NB4 (cell line): ENCODE data around the gene PRRX2.

Experiments used
- CTCF ChIP-seq: IDR thresholded peaks from one replicate; pipeline ENCODE4 v1.5.1; 2012; ENCODE audit warnings: low read depth, low read length
- MAX ChIP-seq: IDR thresholded peaks from 2 replicates; pipeline ENCODE4 v1.6.1; 2011; ENCODE audit warnings: low read depth, low read length
- MYC ChIP-seq: IDR thresholded peaks from 2 replicates; pipeline ENCODE4 v1.6.1; 2011; ENCODE audit warnings: low read depth, low read length
- POLR2A ChIP-seq: IDR thresholded peaks from 2 replicates; pipeline ENCODE4 v1.6.1; 2011; ENCODE audit warnings: mild to moderate bottlenecking; ENCODE audit not compliant: insufficient read length; ENCODE audit errors: extremely low read depth

GRCh38 chr9:129752900-129753729 lies 87.7 kb downstream of the PRRX2 start, which contains the start of gene PTGES:
- TF ChIP-seq CTCF (no peak), MAX (no peak), MYC (no peak), POLR2A (no peak)
